IPS-NIHi11 (cell line): Measurements from ENCODE around the gene ASPG.

Source experiments
- DNase-seq: peaks from one replicate; pipeline ENCODE4 v3.0.0; 2012; ENCODE audit warnings: mixed read lengths, low spot score

ASPG gene

DNA sequence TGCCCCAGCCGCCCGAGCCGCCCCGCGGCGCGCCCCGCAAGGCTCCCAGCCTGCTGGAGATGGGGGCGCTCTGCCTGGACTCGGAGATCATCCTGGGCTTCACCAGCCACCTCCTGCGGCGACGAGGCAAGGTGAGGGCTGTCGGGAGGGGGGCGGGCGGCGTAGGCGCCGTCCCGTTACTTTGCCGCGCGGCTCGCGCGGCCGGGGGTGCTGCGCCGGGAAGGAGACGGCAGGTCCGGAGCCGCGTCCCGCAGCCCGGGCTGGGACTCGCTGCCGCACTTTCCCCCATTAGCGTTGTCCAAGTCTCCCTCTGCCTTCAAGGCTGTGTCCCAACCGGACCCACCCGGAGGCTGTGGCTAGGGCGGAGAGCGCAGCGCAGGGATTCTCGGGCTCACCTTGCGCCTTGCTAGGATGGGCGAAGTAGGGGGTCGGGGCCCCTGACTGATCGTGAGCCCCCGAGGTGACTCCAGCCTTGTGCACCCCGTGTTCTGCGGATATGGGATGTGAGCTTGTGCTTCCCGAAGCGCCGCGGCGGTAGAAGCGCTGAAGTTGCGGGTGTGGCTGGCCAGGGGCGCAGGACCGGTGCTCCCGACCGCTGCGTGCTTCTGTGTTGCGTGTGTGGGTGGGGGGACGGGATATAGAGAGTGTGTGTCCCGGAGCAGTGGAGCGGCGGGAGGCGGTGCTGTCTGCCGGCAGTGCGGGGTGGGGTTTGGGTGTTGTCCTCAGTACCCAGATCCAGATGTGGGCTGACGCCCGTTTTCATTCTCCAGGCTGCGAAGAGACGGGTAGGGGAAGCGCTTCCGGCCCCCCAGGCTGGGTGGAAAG lies 51.2 kb downstream of the ASPG start:
- DNase-seq: no peak

DNA sequence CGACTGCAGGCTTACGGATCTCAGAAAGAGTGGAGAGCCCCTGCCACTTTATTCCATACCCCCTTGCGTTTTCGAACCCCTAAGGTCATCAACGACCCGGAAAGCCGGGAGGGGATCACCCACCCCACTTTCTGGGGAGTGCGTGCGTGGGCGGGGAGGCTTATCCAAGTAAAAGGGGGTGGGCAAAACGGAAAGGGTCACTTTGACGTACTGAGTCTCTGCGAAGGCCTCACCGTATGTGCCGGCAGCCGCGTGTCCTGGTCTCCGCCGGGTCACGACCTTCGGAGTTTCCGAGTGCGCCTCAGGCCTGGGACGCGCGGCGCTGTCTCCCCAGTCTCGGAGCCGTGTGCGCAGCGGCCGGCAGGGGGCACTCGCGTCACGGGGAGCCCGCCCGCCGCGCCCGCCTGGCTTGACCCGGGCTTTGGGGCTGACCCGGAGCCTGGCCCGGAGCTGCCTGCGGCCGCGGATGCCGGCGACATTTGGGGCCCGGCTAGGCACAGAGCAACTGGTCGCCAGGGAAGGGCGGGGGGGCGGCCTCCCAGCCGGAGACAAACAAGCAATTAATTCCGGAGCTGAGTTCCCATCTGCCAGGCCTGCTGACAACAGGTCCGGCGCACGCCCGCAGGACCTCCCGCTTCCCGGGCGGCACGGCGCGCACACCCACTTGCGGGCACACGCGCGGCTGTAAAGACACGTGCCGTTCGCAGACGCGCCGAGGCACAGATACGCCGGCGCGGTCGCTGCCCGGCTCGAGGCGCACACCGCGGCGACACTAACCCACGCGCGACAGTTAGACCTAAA lies 52.0 kb downstream of the ASPG start:
- peak; percentile 89 for DNase-seq

DNA sequence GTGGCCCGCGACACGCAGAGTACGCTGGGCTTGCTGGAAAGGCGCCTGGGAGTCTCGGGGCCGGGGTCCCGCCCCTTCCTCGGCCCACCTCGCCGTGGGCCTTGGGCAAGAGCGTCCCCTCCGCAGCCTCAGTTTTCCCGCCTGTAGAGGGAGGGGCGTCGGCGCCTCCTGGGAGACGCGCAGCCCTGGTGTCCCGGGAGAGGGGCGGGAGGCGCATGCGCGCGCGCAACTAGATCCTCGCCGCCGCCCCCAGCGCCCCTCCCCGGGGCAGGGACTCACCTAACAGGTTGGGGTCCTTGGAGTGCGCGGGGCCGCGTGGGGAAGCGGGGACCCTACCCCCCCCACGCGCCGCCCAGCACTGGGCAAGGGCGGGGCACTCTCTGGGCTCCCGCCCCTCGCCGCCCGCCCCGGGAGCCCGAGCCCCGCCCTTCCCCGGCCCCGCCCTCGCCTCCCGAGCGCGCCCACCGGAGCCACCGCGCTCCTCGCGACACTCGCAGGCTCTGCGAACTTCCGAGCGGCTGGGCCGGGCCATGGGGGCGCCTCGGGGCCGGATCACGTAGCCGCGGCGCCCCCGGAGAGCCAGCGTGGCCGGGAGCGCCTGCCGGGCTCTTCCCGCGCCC lies 52.7 kb downstream of the ASPG start, which contains the start of gene KIF26A:
Gene KIF26A (plus strand): TSS at position 490 of the 620 bp plus-strand sequence. CDS start 136 bp downstream, outside the sequence.
- DNase-seq: peak; percentile 89

DNA sequence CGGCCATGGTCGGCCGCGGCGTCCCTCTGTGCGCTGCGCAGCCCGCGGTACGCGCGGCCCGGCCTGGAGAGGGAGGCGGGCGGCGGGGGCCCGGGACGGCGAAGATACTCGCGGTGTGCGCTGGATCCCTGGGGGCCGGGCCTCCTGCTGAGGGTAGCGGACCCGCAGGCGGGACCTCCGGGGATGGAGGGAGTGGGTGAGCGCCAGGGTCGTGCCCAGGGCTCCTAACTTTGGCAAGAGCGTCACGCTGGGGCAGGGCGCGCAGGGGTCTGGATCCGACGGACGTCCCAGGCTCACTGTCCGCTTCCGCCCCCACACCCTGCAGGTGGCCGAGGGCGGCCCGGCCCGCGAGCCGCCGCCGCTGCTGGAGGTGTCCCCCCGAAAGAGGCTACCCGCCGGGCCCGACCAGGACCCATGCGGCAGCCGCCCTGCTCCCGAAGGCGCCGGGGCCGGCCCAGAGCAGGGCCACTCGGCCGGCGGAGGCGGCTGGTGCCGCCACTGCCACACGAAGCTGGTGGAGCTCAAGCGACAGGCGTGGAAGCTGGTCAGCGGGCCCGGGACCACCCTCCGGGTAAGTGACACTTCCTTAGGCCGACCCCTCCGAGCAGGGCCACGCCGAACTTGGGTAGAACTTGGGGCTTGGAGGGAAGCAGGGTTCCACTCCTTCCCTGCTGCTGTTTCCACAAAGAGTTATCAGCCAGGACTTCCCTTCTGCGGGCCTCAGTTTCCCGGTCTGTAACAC lies 53.4 kb downstream of the ASPG start:
- no peak for DNase-seq

DNA sequence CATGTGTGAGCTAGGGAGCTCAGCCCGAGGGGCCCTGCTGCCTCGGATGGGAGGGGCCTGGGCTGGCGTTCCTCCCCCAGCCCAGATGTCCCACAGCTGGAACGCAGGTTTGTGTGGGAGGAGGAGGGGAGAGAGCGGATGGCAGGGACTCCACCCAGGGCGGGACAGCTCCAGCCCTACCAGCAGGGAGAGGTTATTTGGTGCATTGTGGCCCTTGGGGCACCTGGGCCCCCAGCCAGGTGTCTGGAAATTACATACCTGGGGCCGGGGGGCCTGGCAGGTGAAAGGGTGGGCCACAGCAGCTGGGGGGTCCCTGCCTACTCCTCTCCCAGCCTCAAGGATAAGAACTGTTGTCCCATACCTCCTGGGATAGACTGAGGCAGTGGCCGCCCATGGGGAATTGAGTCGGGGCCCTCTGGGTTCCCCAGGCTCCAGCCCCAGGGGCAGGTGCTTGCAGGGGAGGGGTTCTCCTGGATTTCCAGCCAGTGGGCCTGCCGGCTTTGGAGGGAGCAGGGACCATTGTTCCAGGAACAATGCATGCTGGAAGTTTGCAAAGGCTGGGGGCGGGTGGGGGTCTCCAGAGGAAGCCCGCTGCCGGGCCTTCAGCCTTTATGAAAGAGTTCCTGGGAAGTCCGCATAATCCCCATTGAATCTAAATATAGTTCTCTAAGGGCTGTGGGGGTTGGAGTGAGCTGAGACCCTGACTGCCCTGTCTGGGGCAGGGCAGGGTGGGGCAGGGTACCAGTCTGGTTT lies 54.1 kb downstream of the ASPG start:
- DNase-seq: no peak

DNA sequence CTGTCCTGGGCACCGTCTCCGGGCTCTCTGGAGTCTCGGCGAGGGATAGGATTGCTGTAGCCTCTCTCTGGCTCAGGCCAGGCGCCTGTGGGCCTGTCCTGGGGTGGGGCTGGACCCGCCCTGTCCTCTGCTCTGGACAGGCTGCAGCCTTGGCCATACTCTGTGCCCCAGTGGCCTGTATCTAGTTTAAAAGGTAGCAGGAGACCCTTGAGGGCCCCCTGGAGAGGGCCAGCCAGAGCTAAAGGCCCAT lies 54.6 kb downstream of the ASPG start:
- DNase-seq: no peak

DNA sequence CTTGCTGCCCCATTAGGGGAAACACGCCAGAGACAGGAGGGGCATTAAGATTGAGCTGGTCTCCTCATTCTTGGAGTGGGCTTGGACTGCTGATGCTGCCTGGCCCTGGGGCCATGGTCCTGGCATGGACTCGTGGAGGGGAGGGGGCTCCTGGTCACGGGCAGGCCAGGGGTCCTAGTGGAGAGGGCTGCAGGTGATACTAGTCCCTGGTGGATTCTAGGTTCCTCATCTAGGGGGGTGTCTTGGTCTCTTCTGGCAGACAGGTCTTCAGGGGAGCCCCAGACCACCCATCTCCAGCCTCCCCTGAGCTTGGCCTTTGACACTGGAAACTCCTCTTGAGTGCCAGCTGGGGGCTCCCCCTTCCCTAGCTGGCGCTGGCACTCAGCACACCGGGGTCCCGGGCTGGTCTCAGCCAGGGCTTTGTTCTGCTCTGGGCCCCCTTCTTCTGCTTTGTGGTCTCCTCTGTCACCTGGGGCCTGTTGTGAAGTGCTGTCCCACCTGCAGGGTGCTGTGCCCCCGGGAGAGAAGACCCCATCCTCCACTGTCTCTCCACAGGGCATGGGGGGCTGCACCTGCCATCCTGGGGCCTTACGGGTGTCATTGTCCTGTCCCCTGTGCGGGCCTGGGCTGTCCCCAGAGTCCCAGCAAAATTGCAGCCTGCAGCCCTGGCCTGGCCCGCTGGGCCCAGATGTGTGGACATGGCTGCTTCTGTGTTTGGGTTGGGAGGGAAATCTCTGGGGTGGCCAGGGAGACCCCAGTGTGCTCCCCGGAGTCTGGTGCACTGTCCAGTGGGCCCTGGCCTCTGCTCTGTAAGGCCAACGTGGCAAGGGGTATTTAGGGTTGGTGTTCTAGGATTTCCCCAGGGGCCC lies 55.2 kb downstream of the ASPG start:
- peak; percentile 7 for DNase-seq

DNA sequence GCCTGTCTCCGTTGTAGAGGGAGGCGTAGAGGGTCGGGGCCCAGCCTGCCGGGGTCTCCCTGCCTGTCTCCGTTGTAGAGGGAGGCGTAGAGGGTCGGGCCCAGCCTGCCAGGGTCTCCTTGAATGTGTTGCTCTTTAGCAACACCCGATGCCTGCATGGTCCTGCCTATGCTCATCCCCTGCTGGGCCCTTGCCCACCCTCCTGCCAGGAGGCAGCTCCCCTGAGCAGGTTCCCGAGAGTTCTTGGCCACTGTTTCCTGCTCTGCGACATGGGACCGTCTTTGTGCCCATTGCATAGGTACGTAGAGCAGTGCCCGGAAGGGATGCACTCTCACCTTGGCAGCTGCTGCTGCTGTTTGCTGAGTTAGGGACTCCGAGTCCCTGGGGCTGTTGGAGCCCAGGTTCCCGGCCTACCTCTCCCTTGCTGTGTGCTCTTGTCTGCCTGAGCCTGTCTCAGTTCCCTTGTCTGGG lies 56.2 kb downstream of the ASPG start:
- DNase-seq: peak; percentile 2

DNA sequence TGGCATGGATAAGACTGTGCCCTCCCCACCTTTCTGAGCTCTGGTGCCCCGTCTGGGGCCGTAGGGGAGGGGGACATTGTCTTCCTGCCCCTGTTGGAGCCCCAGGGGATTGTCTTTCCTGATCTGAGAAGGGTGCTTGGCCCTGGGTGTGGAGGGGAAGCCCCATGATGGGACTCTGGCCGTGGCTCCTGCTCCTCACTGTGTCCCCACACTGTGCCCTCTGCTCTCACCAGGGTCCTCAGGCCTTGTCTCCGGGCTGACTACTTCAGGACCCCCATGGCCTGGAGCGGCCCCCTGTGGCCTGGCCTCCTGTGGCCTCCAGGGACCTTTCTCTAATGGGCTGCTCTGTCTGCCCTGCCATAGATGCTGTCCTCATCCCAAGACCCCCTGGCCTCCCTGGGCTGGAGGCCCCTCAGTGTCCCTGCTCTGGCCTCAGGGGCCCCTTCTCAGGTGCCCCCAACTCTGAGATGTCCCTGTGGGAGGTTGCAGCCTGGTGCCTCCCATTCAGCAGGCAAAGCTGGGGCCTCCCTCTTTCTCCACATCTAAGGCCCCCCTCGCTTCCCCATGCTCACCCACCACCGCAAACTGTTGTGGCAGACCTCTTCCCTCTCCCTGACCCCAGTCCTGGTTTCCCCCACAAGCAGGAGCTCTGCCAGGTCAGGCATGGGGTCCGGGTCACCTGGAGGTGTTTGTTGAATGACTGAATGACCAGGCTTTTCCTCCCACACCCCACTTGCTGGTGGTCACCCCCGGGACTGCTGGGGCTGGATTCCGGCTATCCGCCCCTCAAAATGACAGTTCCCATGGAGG lies 56.8 kb downstream of the ASPG start:
- peak; percentile 1 for DNase-seq

DNA sequence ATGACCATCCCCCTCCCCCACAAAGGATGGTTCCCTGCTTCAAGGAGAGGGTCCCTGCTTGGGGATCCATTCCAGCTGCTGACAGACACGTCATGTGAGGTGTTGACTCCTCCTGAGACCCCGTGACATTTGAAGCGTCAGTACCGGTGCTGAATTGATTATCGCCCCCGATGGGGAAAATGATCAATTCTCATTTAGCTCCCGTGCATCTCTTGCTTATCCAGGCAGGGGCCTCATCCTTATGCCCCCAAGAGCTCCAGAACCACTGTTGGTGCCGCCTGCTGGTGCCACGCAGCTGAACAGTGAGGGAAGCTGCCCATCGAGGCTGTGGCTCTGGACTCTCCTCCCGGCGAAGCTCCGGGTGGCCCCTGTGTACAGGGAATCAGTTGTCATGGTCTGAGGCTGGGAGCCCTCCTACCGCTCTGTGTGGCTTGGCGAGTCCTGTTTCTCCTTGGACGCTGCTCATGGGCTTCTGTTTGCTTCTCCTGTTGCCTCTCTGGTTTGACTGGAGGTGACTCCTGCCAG lies 57.5 kb downstream of the ASPG start:
- peak; percentile 1 for DNase-seq

DNA sequence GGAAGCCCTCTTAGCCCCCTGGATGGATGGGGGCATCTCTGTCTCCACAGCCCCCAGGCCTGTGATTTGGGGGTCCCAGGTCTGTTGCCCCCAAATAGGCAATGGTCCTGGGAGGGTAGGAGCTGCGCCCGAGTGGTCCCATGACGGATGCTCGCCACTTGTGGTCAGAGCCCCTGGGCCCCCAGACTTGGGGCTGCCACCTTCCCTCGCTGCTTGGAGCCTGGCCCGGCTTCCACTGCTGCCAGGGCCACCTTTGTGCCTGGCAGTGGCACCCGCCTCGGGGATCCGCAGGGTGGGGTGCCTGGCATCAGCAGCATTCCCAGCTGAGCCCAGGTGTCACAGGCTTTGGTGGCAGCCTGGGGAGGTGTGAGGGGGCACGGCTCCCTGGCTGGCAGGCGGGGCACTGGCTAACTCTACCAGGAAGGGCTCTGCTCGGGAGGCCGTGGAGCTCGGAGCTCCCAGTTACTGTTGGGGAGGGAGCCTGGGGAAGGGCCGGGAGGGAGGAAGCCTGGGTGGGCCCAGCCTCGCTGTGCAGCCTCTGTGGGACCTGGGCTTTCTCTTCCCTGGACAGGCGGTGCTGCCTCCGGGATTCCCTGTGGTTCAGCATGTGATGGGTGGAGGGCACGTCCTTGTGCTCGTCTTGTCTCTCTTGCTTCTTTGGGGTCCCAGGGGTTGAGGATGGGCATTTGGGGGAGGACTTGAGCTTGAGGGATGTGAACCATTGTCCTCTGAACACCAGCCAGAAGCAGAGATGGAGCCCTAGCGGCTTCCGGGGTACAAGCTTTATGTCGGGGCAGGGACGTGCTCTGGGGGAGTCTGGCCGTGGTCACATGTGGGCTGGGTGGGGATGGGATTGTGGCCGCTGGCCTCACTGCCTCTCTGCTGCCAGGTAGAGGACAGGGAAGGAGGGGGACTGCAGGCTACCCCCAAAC lies 58.3 kb downstream of the ASPG start:
- peak; percentile 3 for DNase-seq

DNA sequence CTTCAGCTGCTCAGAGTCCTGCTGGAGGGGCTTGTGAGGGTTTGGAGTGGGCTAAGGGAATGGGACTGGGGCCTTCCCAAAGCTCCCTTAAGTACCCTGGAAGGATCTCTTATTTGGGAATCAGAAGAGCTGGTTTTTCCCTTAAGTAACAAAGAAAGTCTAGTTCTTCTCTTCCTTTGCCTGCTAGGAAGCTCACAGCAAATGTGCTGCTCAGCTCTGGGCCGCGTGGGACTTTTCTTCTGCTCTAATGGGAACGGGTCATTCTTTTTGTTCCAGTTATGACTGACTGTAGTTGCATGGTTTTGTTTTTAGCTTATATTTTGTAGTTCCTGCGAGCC lies 58.9 kb downstream of the ASPG start:
- DNase-seq: no peak

DNA sequence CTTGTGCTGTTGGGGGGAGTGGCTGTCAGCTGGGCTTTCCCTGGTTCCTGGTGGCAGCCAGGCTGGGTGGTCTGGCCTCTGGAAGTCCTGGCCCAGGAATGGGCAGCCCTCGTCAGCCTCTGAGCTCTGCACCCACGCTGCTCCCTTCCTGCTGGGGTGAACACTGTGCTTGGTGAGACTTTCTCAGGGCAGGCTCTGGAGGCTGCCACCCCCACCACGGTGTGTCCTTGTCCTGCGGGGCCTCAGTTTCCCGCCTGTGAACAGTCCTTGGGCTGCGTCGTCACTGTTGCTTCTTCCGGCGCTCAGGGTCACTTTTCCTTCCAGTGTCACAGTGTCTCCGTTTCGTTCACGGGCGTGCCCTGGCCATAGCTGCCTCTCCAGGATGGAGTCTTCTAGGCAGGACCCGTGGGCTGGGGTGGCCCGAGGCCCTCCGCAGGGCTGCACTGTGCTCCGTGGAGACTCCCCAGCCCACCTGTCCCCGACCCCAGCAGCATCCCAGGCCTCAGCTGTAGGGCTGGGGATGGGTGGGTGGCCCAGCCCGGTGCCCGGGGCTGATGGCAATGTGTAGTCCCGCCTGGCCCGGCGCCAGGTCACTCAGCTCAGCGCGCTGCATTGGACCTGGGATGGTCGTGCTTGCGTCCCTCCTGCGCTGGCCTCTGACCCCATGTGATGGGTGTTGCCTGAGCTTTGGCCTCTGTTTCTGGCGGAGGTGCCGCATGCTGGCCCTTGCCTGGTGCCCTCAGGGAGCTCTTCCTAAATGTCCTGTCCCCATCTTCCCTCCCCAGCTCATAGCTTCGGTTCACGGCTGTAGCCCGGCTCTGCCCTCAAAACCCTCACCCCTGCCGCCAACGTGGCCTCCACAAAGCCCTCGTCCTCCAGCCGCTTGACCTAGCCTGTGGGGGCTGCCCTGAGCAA lies 59.7 kb downstream of the ASPG start:
- DNase-seq: peak; percentile 4

DNA sequence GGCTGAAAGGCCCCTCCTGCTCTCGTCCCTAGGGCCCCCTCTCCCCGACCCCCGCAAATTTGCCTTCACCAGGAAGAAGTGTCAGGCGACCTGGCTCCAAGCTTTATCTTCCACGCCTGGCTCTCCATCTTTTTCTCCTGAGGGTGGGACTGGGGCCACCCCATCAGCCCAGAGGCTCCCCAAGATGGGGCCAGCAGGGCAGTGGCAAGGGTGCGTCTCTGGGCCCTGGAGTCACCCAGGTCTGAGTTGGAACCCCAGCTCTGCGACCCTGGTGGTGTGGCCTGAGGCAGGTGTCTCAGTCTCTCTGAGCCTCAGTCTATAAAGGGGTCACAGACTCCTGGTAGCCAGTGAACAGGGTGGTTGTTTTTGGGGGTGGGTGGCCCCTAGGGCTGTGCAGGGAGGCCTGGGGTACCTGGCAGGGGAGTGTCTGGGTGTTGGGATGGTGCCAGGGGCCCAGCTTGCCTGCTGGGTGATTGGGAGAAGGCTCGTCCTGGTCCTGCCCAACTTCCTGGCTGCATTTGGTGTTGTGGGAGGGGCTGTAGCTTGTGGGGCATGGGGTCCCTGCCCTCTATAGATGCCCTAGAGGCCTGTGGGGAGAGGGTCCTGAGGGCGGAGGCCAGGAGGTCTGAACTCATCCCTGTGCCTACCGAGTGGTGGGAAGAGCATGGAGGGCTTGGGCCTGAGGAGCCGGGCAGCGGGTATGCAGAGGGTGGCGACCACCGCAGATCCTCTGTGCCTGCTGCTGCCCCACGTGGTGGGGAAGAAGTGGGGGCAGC lies 60.5 kb downstream of the ASPG start:
- peak; percentile 8 for DNase-seq

DNA sequence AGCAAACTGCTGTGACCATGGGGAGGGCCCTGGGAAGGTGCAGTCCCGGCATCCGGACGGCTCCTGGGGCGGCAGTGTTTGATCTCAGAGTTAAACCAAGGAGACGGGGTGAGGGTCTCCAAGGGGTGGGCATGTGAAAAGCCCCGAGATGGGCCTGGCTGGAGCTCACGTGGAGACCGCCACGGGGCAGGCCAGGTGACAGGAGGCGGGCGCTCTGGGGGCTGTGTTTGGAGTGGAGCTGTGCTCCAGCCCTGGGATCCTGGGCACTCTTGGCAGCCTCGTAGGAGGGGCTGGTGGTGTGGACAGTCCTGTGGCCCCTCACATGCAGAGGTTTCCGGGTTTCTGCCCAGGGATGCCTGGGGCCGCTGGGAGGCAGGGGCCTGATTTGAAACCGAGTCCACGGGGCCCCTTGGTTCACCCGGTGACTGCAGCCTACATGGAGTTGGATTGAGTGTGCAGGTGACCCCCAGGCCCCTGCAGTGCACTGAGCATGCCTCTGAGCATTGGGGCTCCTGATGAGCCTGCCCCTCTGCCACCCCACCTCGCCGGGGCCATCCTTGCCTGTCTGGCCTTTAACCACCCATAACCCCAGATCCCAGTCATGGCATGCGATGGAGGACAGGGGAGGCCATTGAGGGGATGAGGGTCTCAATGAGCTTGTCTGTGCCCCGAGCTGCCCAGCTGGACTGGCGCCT lies 61.3 kb downstream of the ASPG start:
- peak; percentile 4 for DNase-seq
